ENCODE data around the gene RTN4RL1. TPM values are rescaled to one million over a fixed set of nuclear protein-coding genes. Genes with fewer than 3 reads are reported as not detected.

The RTN4RL1 gene
- total and polyA plus RNA-seq, 12 donors, result 0.81 to 6.3 (median 2.7) TPM

- TF ChIP-seq CTCF (IDR thresholded peaks at IDR 0.05), result no peak
- 74 to 75% methylated on average over 4 of the region's 4 CpGs for WGBS, 2 donors
These were observed 49.0 kb downstream of the RTN4RL1 start for GRCh38 chr17:1976000-1976682.

GRCh38 chr17:1975573-1975972 is 49.6 kb downstream of the RTN4RL1 start:
- intact Hi-C loops (cut with DNase I), result no loop called here
- DNase-seq (no peak), ATAC-seq (no peak)
- no peaks in the 10 kb centered on the region for H3K36me3 ChIP-seq
- no peak for TF ChIP-seq CTCF (IDR thresholded peaks at IDR 0.05)
- H3K4me3 ChIP-seq, result no peak overlapping the region
- no peak overlapping the region for H3K27ac ChIP-seq
- 89 to 90% methylated on average over 10 of the region's 10 CpGs for WGBS, 2 donors
- no peaks in the 10 kb centered on the region for H3K9me3 ChIP-seq
- H3K27me3 ChIP-seq, result peaks cover 0 to 50% (median 22%) of the 10 kb centered on the region in 7 donors
- H3K4me1 ChIP-seq, result peaks cover 0 to 23% (median 6%) of the 10 kb centered on the region in 9 donors

More at GRCh38 chr17:1976000-1976682, 49.0 kb downstream of the RTN4RL1 start:
- H3K27ac ChIP-seq, result no peak overlapping the region
- H3K36me3 ChIP-seq, result no peaks in the 10 kb centered on the region
- ATAC-seq, result no peak
- H3K27me3 ChIP-seq, result peaks cover 0 to 46% (median 22%) of the 10 kb centered on the region in 7 donors
- no peak for DNase-seq
- H3K9me3 ChIP-seq, result no peaks in the 10 kb centered on the region
- intact Hi-C loops (cut with DNase I), result no loop called here
- H3K4me1 ChIP-seq, result peaks cover 0 to 23% (median 6%) of the 10 kb centered on the region in 9 donors
- no peak overlapping the region for H3K4me3 ChIP-seq

GRCh38 chr17:1972487-1973160 is 52.5 kb downstream of the RTN4RL1 start:
- 53 to 66% methylated on average over 23 of the region's 23 CpGs for WGBS, 2 donors
- intact Hi-C loops (cut with DNase I), result no loop called here
- Histone ChIP-seq H3K4me1 (peaks cover 0 to 40% (median 8%) of the 10 kb centered on the region in 9 donors), H3K27ac (no peak overlapping the region), H3K9me3 (no peaks in the 10 kb centered on the region), H3K27me3 (peaks cover 0 to 32% (median 20%) of the 10 kb centered on the region in 7 donors), H3K4me3 (no peak overlapping the region), H3K36me3 (no peaks in the 10 kb centered on the region)
- no peak for TF ChIP-seq CTCF (IDR thresholded peaks at IDR 0.05)
- peak in 1 of 2 donors; percentile 43 for DNase-seq
- ATAC-seq, result peak in 5 of 8 donors; percentile 27 to 60 (median 29)

GRCh38 chr17:1970843-1971384 is 54.2 kb downstream of the RTN4RL1 start:
- no peaks in the 10 kb centered on the region for H3K9me3 ChIP-seq
- H3K4me1 ChIP-seq, result peaks cover 0 to 31% (median 8%) of the 10 kb centered on the region in 9 donors
- H3K4me3 ChIP-seq, result no peak overlapping the region
- no peaks in the 10 kb centered on the region for H3K36me3 ChIP-seq
- no peak for DNase-seq
- peaks cover 0 to 15% (median 6%) of the 10 kb centered on the region in 7 donors for H3K27me3 ChIP-seq
- intact Hi-C loops (cut with DNase I), result no loop called here
- no peak for TF ChIP-seq CTCF (IDR thresholded peaks at IDR 0.05)
- ATAC-seq, result no peak
- WGBS, 2 donors, result 76 to 86% methylated on average over 12 of the region's 12 CpGs
- no peak overlapping the region for H3K27ac ChIP-seq
